ENCODE measurements around the gene CLASP1. TPM values are rescaled to one million over a fixed set of nuclear protein-coding genes. Genes with fewer than 3 reads are reported as not detected.

CLASP1 gene
- polyA plus RNA-seq, 1 donor (not counting 4 experiments of a cell fraction or from before 2014, with no cell fraction given) = 16.7 TPM

GRCh38 chr2:121429927-121430520, 219.2 kb downstream of the CLASP1 start:
- Histone ChIP-seq H3K9me1 (ENCODE audit: control insufficient read depth, extremely low read depth, insufficient read depth, low read length) (no peaks in the 10 kb centered on the region), H3K27me3 (ENCODE audit: control insufficient read depth, extremely low read depth, insufficient read depth, low read length) (no peaks in the 10 kb centered on the region), H4K20me1 (ENCODE audit: control insufficient read depth, extremely low read depth, insufficient read depth, low read length) (no peaks in the 10 kb centered on the region), H3K9me3 (ENCODE audit: control insufficient read depth, low read depth, low read length) (no peaks in the 10 kb centered on the region), H3K4me3 (ENCODE audit: control insufficient read depth in 2 of 3, extremely low read depth in 1 of 3, insufficient read depth in 2 of 3, low read depth in 1 of 3, low read length in 3 of 3) (no peak overlapping the region), H2AFZ (ENCODE audit: control insufficient read depth, low read length) (no peak overlapping the region), H3K4me1 (ENCODE audit: control insufficient read depth, extremely low read depth, insufficient read depth, low read length) (no peaks in the 10 kb centered on the region), H3K9ac (ENCODE audit: control insufficient read depth, extremely low read depth, insufficient read depth, low read length) (no peak overlapping the region), H3K4me2 (ENCODE audit: control insufficient read depth, extremely low read depth, insufficient read depth, low read depth, low read length) (no peak overlapping the region), H3K36me3 (ENCODE audit: control insufficient read depth in 2 of 2, extremely low read depth in 1 of 2, insufficient read depth in 2 of 2, low read length in 2 of 2) (peaks cover 12 to 22% of the 10 kb centered on the region in 2 experiments), H3K79me2 (ENCODE audit: control insufficient read depth, insufficient read depth, low read length) (no peaks in the 10 kb centered on the region), H3K27ac (ENCODE audit: control insufficient read depth, insufficient read depth, low read length) (no peak overlapping the region)
- dilution Hi-C loops (cut with MboI; ENCODE audit: extremely low pct_ligation_motif_present, low sequenced_read_pairs) = no loop called here
- TF ChIP-seq CTCF (optimal IDR thresholded peaks at IDR 0.05 in 1 of 3, IDR thresholded peaks at IDR 0.05 in 1 of 3, conservative IDR thresholded peaks at IDR 0.05 in 1 of 3; ENCODE audit: extremely low read depth in 1 of 3, insufficient read depth in 2 of 3, low read length in 3 of 3) (no peak), EZH2 (IDR thresholded peaks at IDR 0.05; ENCODE audit: low read length) (no peak)
- FAIRE-seq (no peak), DNase-seq (ENCODE audit: low read depth, low spot score) (no peak)

- Histone ChIP-seq H3K9me3 (ENCODE audit: control insufficient read depth, low read depth, low read length) (no peaks in the 10 kb centered on the region), H3K27me3 (ENCODE audit: control insufficient read depth, extremely low read depth, insufficient read depth, low read length) (no peaks in the 10 kb centered on the region), H3K4me1 (ENCODE audit: control insufficient read depth, extremely low read depth, insufficient read depth, low read length) (no peaks in the 10 kb centered on the region), H3K4me2 (ENCODE audit: control insufficient read depth, extremely low read depth, insufficient read depth, low read depth, low read length) (no peak overlapping the region), H3K27ac (ENCODE audit: control insufficient read depth, insufficient read depth, low read length) (no peak overlapping the region), H3K79me2 (ENCODE audit: control insufficient read depth, insufficient read depth, low read length) (no peaks in the 10 kb centered on the region), H3K4me3 (ENCODE audit: control insufficient read depth in 2 of 3, extremely low read depth in 1 of 3, insufficient read depth in 2 of 3, low read depth in 1 of 3, low read length in 3 of 3) (no peak overlapping the region), H2AFZ (ENCODE audit: control insufficient read depth, low read length) (no peak overlapping the region), H4K20me1 (ENCODE audit: control insufficient read depth, extremely low read depth, insufficient read depth, low read length) (no peaks in the 10 kb centered on the region), H3K9me1 (ENCODE audit: control insufficient read depth, extremely low read depth, insufficient read depth, low read length) (no peaks in the 10 kb centered on the region), H3K36me3 (ENCODE audit: control insufficient read depth in 2 of 2, extremely low read depth in 1 of 2, insufficient read depth in 2 of 2, low read length in 2 of 2) (peaks cover 12 to 23% of the 10 kb centered on the region in 2 experiments), H3K9ac (ENCODE audit: control insufficient read depth, extremely low read depth, insufficient read depth, low read length) (no peak overlapping the region)
- dilution Hi-C loops (cut with MboI; ENCODE audit: extremely low pct_ligation_motif_present, low sequenced_read_pairs) = no loop called here
- DNase-seq (ENCODE audit: low read depth, low spot score) = no peak
- no peak for FAIRE-seq
- TF ChIP-seq CTCF (optimal IDR thresholded peaks at IDR 0.05 in 1 of 3, IDR thresholded peaks at IDR 0.05 in 1 of 3, conservative IDR thresholded peaks at IDR 0.05 in 1 of 3; ENCODE audit: extremely low read depth in 1 of 3, insufficient read depth in 2 of 3, low read length in 3 of 3) (no peak), EZH2 (IDR thresholded peaks at IDR 0.05; ENCODE audit: low read length) (no peak)
Measured at GRCh38 chr2:121429119-121429903, 220.0 kb downstream of the CLASP1 start.

All from keratinocyte (primary cell).